Right atrium auricular region (tissue), 2 donors: ENCODE measurements around the gene CORO2B. TPM values are rescaled to one million over a fixed set of nuclear protein-coding genes. Genes with fewer than 3 reads are reported as not detected.

Experiments used
- DNase-seq: peaks from one replicate; pipeline ENCODE4 v3.0.0-alpha.2; 2019; ENCODE audit warnings: low spot score
- H3K27ac ChIP-seq, 2 donors: fragments of 200-600 bp; sonication (generic); 1 replicate in 1 of 2; 2 replicates in 1 of 2; pipeline ENCODE4 v1.5.1; 2016 to 2019
- H3K27me3 ChIP-seq, 2 donors: fragments of 200-600 bp; sonication (generic); one replicate each; pipeline versions ENCODE4 v1.5.1 to v1.6.0; 2017 to 2019
- H3K36me3 ChIP-seq: fragments of 200-600 bp; sonication (generic); one replicate; pipeline ENCODE4 v1.5.1; 2016
- H3K4me1 ChIP-seq, 2 donors: fragments of 200-600 bp; sonication (generic); one replicate each; pipeline versions ENCODE4 v1.5.1 to v1.6.0; 2017 to 2019
- H3K4me3 ChIP-seq, 2 donors: fragments of 200-600 bp; sonication (generic); 1 replicate in 1 of 2; 2 replicates in 1 of 2; pipeline ENCODE4 v1.5.1; 2017 to 2019; ENCODE audit warnings: mild to moderate bottlenecking in 1 of 2, moderate library complexity in 1 of 2
- H3K9me3 ChIP-seq, 2 donors: fragments of 200-600 bp; sonication (generic); one replicate each; pipeline ENCODE4 v1.5.1; 2019
- total RNA-seq, 2 donors: library from RNA; depleted of rRNA; stranded (reverse); fragments of >200 nt; gene quantifications; one replicate each; pipeline ENCODE4 v1.1.0, GENCODE V29; 2016
- TF ChIP-seq, protein P1 (sequence below), 2 donors: fragments of 200-600 bp; sonication (generic); IDR thresholded peaks; one replicate each; pipeline ENCODE4 v1.5.1; 2019; ENCODE audit warnings: antibody characterized with exemption in 2 of 2

The CORO2B gene
- total RNA-seq, 2 donors from 2014 or later: 6.0 to 9.7 TPM

DNA sequence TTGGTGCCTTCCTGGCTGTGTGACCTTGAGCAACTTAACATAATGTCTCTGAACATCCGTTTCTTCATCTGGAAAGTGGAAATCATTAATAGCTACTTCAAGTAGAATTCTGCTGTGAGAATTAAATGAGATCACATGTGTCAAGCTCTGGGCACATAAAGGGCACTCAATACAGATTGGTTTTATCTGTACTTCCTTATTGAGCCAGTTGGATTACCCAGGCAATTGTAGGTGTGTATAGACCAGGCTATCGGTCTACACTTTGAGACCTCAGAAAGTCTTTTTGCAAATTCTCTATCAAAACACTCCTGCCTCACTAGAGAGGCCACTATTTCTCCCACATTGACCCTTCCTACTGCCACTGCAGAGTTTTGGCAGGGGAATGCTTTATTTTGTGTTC lies 194.2 kb downstream of the CORO2B start:
- peaks cover 0 to 27% of the 10 kb centered on the region in 2 donors for H3K4me1 ChIP-seq
- peaks cover 5% of the 10 kb centered on the region for H3K36me3 ChIP-seq
- no peaks in the 10 kb centered on the region for H3K9me3 ChIP-seq
- no peak for DNase-seq
- no peaks in the 10 kb centered on the region for H3K27me3 ChIP-seq
- no peak overlapping the region for H3K27ac ChIP-seq
- H3K4me3 ChIP-seq: no peak overlapping the region
- TF ChIP-seq, protein P1, sequence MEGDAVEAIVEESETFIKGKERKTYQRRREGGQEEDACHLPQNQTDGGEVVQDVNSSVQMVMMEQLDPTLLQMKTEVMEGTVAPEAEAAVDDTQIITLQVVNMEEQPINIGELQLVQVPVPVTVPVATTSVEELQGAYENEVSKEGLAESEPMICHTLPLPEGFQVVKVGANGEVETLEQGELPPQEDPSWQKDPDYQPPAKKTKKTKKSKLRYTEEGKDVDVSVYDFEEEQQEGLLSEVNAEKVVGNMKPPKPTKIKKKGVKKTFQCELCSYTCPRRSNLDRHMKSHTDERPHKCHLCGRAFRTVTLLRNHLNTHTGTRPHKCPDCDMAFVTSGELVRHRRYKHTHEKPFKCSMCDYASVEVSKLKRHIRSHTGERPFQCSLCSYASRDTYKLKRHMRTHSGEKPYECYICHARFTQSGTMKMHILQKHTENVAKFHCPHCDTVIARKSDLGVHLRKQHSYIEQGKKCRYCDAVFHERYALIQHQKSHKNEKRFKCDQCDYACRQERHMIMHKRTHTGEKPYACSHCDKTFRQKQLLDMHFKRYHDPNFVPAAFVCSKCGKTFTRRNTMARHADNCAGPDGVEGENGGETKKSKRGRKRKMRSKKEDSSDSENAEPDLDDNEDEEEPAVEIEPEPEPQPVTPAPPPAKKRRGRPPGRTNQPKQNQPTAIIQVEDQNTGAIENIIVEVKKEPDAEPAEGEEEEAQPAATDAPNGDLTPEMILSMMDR (IDR thresholded peaks at IDR 0.05): no peak

DNA sequence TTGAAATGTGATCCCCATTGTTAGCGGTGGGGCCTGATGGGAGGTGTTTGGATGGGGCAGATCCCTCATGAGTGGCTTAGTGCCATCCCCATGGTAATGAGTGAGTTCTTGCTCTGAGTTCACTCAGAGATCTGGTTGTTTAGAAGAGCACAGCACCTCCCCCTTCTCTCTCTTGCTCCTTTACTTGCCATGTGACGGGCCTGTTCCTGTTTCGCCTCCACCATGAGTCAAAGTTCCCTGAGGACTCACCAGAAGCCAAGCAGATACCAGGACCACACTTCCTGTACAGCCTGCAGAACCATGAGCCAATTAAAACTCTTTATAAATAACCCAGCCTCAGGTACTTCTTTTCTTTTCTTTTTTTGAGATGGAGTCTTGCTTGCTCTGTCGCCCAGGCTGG lies 195.3 kb downstream of the CORO2B start:
- Histone ChIP-seq H3K9me3 (no peaks in the 10 kb centered on the region), H3K4me1 (peaks cover 0 to 27% of the 10 kb centered on the region in 2 donors), H3K4me3 (no peak overlapping the region), H3K27me3 (no peaks in the 10 kb centered on the region), H3K27ac (no peak overlapping the region), H3K36me3 (peaks cover 10% of the 10 kb centered on the region)
- DNase-seq: no peak
- TF ChIP-seq, protein P1 (IDR thresholded peaks at IDR 0.05): no peak

DNA sequence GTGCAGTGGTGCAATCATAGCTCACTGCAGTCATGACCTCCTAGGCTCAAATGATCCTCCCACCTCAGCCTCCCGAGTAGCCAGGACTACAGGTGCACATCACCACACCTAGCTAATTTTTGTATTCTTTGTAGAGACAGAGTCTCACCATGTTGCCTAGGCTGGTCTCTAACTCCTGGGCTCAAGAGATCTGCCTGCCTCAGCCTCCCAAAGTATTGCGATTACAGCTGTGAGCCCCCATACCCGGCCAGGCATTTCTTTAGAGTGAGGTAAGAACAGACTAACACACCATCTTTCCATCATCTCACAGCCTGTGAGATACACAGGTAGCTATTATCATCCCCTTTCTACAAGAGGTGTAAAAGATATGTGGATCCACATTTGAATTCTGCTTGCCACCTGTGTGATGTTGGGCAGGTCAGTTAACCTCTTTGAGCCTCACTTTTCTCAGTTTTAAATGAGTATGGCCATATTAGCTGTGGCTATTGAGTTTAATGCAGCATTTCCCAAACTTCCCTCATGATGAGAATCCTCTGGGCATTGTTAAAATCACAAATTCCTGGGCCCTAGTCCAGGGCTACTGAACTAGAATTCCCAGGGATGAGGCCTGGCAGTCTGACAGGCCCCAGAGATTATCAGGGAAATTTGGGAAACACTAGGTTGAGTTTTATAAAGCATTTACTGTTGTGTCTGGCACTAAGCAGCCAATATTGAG lies 195.9 kb downstream of the CORO2B start:
- Histone ChIP-seq H3K27ac (peak overlapping the region; percentile 52 to 79), H3K9me3 (no peaks in the 10 kb centered on the region), H3K27me3 (no peaks in the 10 kb centered on the region), H3K4me3 (no peak overlapping the region), H3K36me3 (peaks cover 15% of the 10 kb centered on the region), H3K4me1 (peaks cover 0 to 27% of the 10 kb centered on the region in 2 donors)
- DNase-seq: no peak
- TF ChIP-seq, protein P1 (IDR thresholded peaks at IDR 0.05): no peak

DNA sequence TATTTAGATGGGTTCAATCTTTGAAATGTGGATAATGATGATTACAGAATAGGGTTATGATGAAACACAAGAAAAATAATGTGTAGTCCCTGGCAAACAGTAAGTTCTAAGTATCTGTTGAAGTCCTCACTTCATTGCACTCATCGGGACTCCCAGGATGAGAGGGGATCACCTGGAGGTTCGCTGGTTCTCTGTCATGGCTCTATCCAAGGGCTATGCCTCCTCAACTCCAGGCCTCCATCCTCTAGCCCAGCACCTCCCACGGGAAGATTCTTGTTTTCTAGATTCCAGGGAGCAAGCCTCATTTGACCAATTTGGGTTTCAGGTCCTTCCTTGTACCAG lies 196.4 kb downstream of the CORO2B start:
- H3K4me1 ChIP-seq: peaks cover 0 to 27% of the 10 kb centered on the region in 2 donors
- no peak for DNase-seq
- TF ChIP-seq, protein P1 (IDR thresholded peaks at IDR 0.05): no peak
- H3K4me3 ChIP-seq: no peak overlapping the region
- H3K9me3 ChIP-seq: no peaks in the 10 kb centered on the region
- H3K36me3 ChIP-seq: peaks cover 18% of the 10 kb centered on the region
- H3K27me3 ChIP-seq: no peaks in the 10 kb centered on the region
- peak overlapping the region; percentile 52 to 79 for H3K27ac ChIP-seq

DNA sequence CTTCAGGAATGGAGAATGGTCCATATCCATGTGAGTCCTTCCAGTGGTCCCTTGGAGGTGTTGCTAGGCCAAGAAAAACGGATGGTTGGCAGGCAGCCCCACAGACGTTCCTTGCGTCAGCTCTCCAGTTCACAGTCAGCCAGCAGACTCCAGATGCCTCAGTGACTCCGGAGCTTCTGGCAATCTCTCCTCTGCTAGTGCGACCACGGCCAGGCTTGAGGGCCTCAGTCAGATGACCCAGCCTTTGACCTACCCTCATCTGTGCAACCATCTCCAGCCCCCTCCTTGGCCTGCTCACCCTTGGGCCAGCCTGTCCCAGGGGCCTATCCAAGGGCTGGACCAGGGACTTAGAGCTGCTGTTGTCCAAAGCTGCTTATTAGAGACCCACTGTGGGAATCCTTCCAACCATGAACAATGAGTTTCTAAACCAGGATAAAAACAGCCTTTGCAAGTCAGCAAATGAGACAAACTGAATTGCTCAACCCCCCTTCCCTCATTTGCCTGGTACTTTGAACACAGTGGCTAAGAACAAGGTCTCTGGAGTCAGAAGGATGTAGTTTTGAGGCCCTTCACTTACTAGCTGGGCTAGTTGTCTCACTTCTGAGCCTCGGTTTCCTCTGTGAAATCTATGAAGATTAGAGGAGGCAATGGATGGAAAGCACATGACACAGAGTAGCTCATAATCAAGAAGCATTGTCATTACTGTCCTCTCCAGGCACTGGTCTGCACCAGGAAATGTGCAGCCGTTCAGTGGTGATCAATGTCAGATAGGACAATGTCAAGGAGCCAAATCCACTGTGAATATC lies 197.1 kb downstream of the CORO2B start:
- H3K4me3 ChIP-seq: no peak overlapping the region
- TF ChIP-seq, protein P1 (IDR thresholded peaks at IDR 0.05): no peak
- DNase-seq: peak; percentile 97

More for the DNA sequence above, 197.1 kb downstream of the CORO2B start:
- Histone ChIP-seq H3K4me1 (peaks cover 0 to 27% of the 10 kb centered on the region in 2 donors), H3K27me3 (no peaks in the 10 kb centered on the region), H3K27ac (peak overlapping the region; percentile 52 to 79), H3K36me3 (peaks cover 24% of the 10 kb centered on the region), H3K9me3 (no peaks in the 10 kb centered on the region)
